Endothelial cell of umbilical vein (primary cell): ENCODE measurements around the gene CLDN9. TPM values are rescaled to one million over a fixed set of nuclear protein-coding genes. Genes with fewer than 3 reads are reported as not detected.

Experiments
- BruUV-seq: library from RNA; stranded (reverse); fragments of 400-500 nt; replicated peaks from 2 replicates; lab custom pipeline; 2021; lab: Mats Ljungman, UMichigan
- CTCF ChIA-PET: fragments of 300-600, 350-600 bp; sonication (Branson Sonifier 250); formaldehyde crosslinking; loops from one replicate; lab custom pipeline; 2021; ENCODE audit warnings: antibody characterized with exemption, inconsistent platforms; lab: Charles Lee
- POLR2A ChIA-PET: fragments of 300-600, 350-600 bp; sonication (Branson Sonifier 250); formaldehyde crosslinking; loops from one replicate; lab custom pipeline; 2021; ENCODE audit warnings: antibody characterized with exemption, inconsistent platforms; lab: Charles Lee
- DNase-seq: peaks from one replicate; pipeline ENCODE4 v3.0.0-alpha.2; 2011; ENCODE audit warnings: low read depth, low spot score
- FAIRE-seq: peaks from 2 replicates; lab custom pipeline; 2011; peaks lifted over from hg19 to GRCh38; lab: Jason Lieb, UNC
- H2AFZ ChIP-seq: 2 replicates; pipeline ENCODE4 v1.6.0; 2012; ENCODE audit warnings: low read depth, low read length, control low read depth, inconsistent platforms
- H3K27ac ChIP-seq: 2 replicates; pipeline ENCODE4 v1.5.1; 2011; ENCODE audit warnings: low read depth, mild to moderate bottlenecking, control low read depth, low read length, moderate library complexity; ENCODE audit not compliant: insufficient read depth
- H3K27me3 ChIP-seq, 2 experiments: 2 replicates each; pipeline versions ENCODE4 v1.6.0 to v1.6.1; 2011; ENCODE audit warnings: low read length in 2 of 2, mixed read lengths in 1 of 2; ENCODE audit not compliant: control insufficient read depth in 2 of 2, insufficient read depth in 2 of 2
- H3K36me3 ChIP-seq, 2 experiments: 2 replicates in 1 of 2; 3 replicates in 1 of 2; pipeline ENCODE4 v1.5.1; 2011; ENCODE audit warnings: low read length in 2 of 2, mild to moderate bottlenecking in 1 of 2, moderate library complexity in 1 of 2; ENCODE audit not compliant: control insufficient read depth in 2 of 2, insufficient read depth in 2 of 2; ENCODE audit errors: extremely low read depth in 1 of 2
- H3K4me1 ChIP-seq: 3 replicates; pipeline ENCODE4 v1.5.1; 2011; ENCODE audit warnings: mild to moderate bottlenecking, low read length; ENCODE audit not compliant: control insufficient read depth, insufficient read depth; ENCODE audit errors: extremely low read depth
- H3K4me2 ChIP-seq: 2 replicates; pipeline ENCODE4 v1.6.1; 2011; ENCODE audit warnings: low read length, control low read depth, mixed read lengths; ENCODE audit not compliant: insufficient read depth
- H3K4me3 ChIP-seq, 3 experiments: fragments of 200-600 bp in 1 of 3; sonication (generic), shearing (Covaris generic) in 1 of 3; replicated peaks in 1 of 3; 2 replicates each; pipeline ENCODE4 v1.5.1; 2011 to 2016; ENCODE audit warnings: control low read depth in 3 of 3, low read length in 3 of 3, mild to moderate bottlenecking in 2 of 3, inconsistent platforms in 1 of 3, low read depth in 1 of 3, moderate library complexity in 1 of 3; ENCODE audit not compliant: insufficient read depth in 1 of 3
- H3K79me2 ChIP-seq: 2 replicates; pipeline ENCODE4 v1.6.0; 2012; ENCODE audit warnings: low read length, inconsistent platforms; ENCODE audit not compliant: control insufficient read depth, insufficient read depth
- H3K9ac ChIP-seq: replicated peaks from 2 replicates; pipeline ENCODE3; 2011; ENCODE audit warnings: low read length, control low read depth; ENCODE audit not compliant: insufficient read depth; ENCODE audit errors: extremely low read depth
- H3K9me1 ChIP-seq: replicated peaks from 3 replicates; pipeline ENCODE4 v1.6.0; 2011; ENCODE audit warnings: mild to moderate bottlenecking, low read length; ENCODE audit not compliant: control insufficient read depth, insufficient read depth; ENCODE audit errors: extremely low read depth
- H3K9me3 ChIP-seq: replicated peaks from 2 replicates; pipeline ENCODE4 v1.5.1; 2012; ENCODE audit warnings: low read length, inconsistent platforms; ENCODE audit not compliant: control insufficient read depth, insufficient read depth
- H4K20me1 ChIP-seq: replicated peaks from 2 replicates; pipeline ENCODE3; 2011; ENCODE audit warnings: mild to moderate bottlenecking, low read length; ENCODE audit not compliant: control insufficient read depth, insufficient read depth; ENCODE audit errors: extremely low read depth
- CTCF ChIP-seq, 2 donors: IDR thresholded peaks; 1 replicate in 1 of 2; 2 replicates in 1 of 2; pipeline ENCODE4 v1.5.1; 2011; ENCODE audit warnings: low read length in 2 of 2, mild to moderate bottlenecking in 2 of 2, moderate library complexity in 2 of 2, control low read depth in 1 of 2, inconsistent platforms in 1 of 2, low read depth in 1 of 2; ENCODE audit not compliant: insufficient read depth in 1 of 2; ENCODE audit errors: extremely low read depth in 1 of 2
- EZH2 ChIP-seq: IDR thresholded peaks from 2 replicates; pipeline ENCODE4 v1.6.1; 2012; ENCODE audit warnings: borderline replicate concordance, low read depth, mild to moderate bottlenecking, moderate library complexity, low read length, inconsistent platforms; ENCODE audit not compliant: severe bottlenecking
- FOS ChIP-seq: IDR thresholded peaks from 2 replicates; pipeline ENCODE4 v1.6.1; 2011; ENCODE audit warnings: mild to moderate bottlenecking, low read length, moderate library complexity, borderline replicate concordance; ENCODE audit not compliant: insufficient read depth
- GATA2 ChIP-seq: IDR thresholded peaks from 2 replicates; pipeline ENCODE4 v1.7.0; 2011; ENCODE audit warnings: low read depth, mild to moderate bottlenecking, moderate library complexity, mixed read lengths, low read length; ENCODE audit not compliant: insufficient read length, insufficient read depth
- JUN ChIP-seq: IDR thresholded peaks from 2 replicates; pipeline ENCODE4 v1.6.1; 2011; ENCODE audit warnings: borderline replicate concordance, low read depth; ENCODE audit not compliant: insufficient read length, insufficient read depth
- MAX ChIP-seq: IDR thresholded peaks from 2 replicates; pipeline ENCODE4 v1.6.1; 2011; ENCODE audit not compliant: insufficient read depth, insufficient read length
- MYC ChIP-seq: IDR thresholded peaks from one replicate; pipeline ENCODE4 v1.6.1; 2011; ENCODE audit warnings: mild to moderate bottlenecking, low read depth, low read length
- POLR2A ChIP-seq: IDR thresholded peaks from 2 replicates; pipeline ENCODE4 v1.6.1; 2012; ENCODE audit warnings: low read depth, mild to moderate bottlenecking, control low read depth, low read length
- POLR2AphosphoS5 ChIP-seq: IDR thresholded peaks from 2 replicates; pipeline ENCODE4 v1.6.1; 2012; ENCODE audit warnings: low read depth, mild to moderate bottlenecking, control low read depth, low read length, moderate library complexity; ENCODE audit not compliant: insufficient read depth
- dilution Hi-C: fragments of 300-500 bp; cut with MboI; formaldehyde crosslinking; loops from one replicate; pipeline ENCODE4 v1.15.0; 2019; ENCODE audit warnings: low sequenced_read_pairs; ENCODE audit not compliant: extremely low pct_ligation_motif_present
- intact Hi-C: fragments of 100-400 bp; cut with micrococcal nuclease; formaldehyde crosslinking; loops from one replicate; pipeline ENCODE4 v1.10.0; 2022
- polyA plus RNA-seq, 4 experiments: library from polyadenylated mRNA; depleted of rRNA in 3 of 4; stranded (reverse) in 3 of 4; unstranded in 1 of 4; fragments of >200 nt; gene quantifications; 2 replicates each; pipeline versions ENCODE4 v1.2.1 to v1.2.3, GENCODE V29; 2011 to 2012; ENCODE audit warnings: missing spikeins in 1 of 4
- total RNA-seq: library from RNA; stranded (reverse); gene quantifications from 2 replicates; pipeline ENCODE4 v1.2.3, GENCODE V29; 2021

The CLDN9 gene
- total and polyA plus RNA-seq, 2 donors (not counting 3 experiments of a cell fraction or from before 2014, with no cell fraction given) = 0.06 TPM; not detected in 1

- no peak for FAIRE-seq
Observed at GRCh38 chr16:2988590-2989099, 24.1 kb upstream of the CLDN9 start.

More at GRCh38 chr16:2988590-2989099, 24.1 kb upstream of the CLDN9 start:
- Histone ChIP-seq H3K36me3 (no peaks in the 10 kb centered on the region), H3K27ac (no peak overlapping the region), H3K9me3 (no peaks in the 10 kb centered on the region), H3K9ac (no peak overlapping the region), H4K20me1 (no peaks in the 10 kb centered on the region), H3K4me3 (no peak overlapping the region), H3K9me1 (no peaks in the 10 kb centered on the region), H3K79me2 (no peaks in the 10 kb centered on the region), H3K4me1 (no peaks in the 10 kb centered on the region), H3K4me2 (no peak overlapping the region), H3K27me3 (peaks cover 0 to 5% of the 10 kb centered on the region in 2 experiments), H2AFZ (no peak overlapping the region)
- ChIA-PET POLR2A (no interaction called here), CTCF (interaction anchor here (0.5 to 0.9 kb wide), 2 partner anchors 40 to 43 kb away, joined by 3 to 4 read pairs; no protein-coding TSS in a partner anchor)
- dilution Hi-C loops (no loop called here), intact Hi-C loops (no loop called here)
- TF ChIP-seq MYC = no peak
- TF ChIP-seq EZH2 = no peak
- TF ChIP-seq MAX = no peak
- TF ChIP-seq FOS = no peak
- no peak for TF ChIP-seq CTCF (IDR thresholded peaks at IDR 0.05; ENCODE audit: extremely low read depth in 1 of 2, insufficient read depth in 1 of 2, low read depth in 1 of 2, low read length in 2 of 2)
- no peak for TF ChIP-seq POLR2A
- no peak for TF ChIP-seq POLR2AphosphoS5
- TF ChIP-seq GATA2 = no peak
- TF ChIP-seq JUN = no peak
- no peak for DNase-seq
- no TSS peak for BruUV-seq
